SK-N-MC (cell line): ENCODE data around the gene SPATA2L.

ENCODE experiments used
- DNase-seq: peaks from one replicate; pipeline ENCODE4 v3.0.0-alpha.2; 2011; ENCODE audit warnings: low read depth, low spot score
- H3K27ac ChIP-seq: fragments of 200-600 bp; sonication (generic); 2 replicates; pipeline ENCODE4 v1.5.1; 2016; ENCODE audit warnings: mixed run types
- H3K36me3 ChIP-seq: fragments of 200-600 bp; sonication (generic); 2 replicates; pipeline ENCODE4 v1.6.1; 2017; ENCODE audit warnings: antibody characterized with exemption, low read length, mixed read lengths; ENCODE audit not compliant: insufficient read depth
- H3K4me3 ChIP-seq: fragments of 200-600 bp; sonication (generic); 2 replicates; pipeline ENCODE4 v1.5.1; 2016
- H3K9ac ChIP-seq: fragments of 200-600 bp; sonication (generic); 2 replicates; pipeline ENCODE4 v1.8.0; 2017; ENCODE audit warnings: mixed run types, mixed read lengths; ENCODE audit not compliant: insufficient read length
- H3K9me3 ChIP-seq: fragments of 200-600 bp; sonication (generic); 2 replicates; pipeline ENCODE4 v1.6.1; 2017; ENCODE audit warnings: low read depth, mild to moderate bottlenecking, antibody characterized with exemption, low read length, moderate library complexity, mixed read lengths
- EZH2 ChIP-seq: fragments of 200-600 bp; sonication (generic); IDR thresholded peaks from one replicate; pipeline ENCODE4 v1.6.1; 2017; ENCODE audit warnings: antibody characterized with exemption
- FOXP2 ChIP-seq: optimal IDR thresholded peaks from 2 replicates; pipeline ENCODE3; 2011; ENCODE audit warnings: mild to moderate bottlenecking, moderate library complexity; ENCODE audit not compliant: insufficient read depth; ENCODE audit errors: extremely low read length, control extremely low read depth
- POLR2AphosphoS5 ChIP-seq: IDR thresholded peaks from 2 replicates; pipeline ENCODE4 v1.6.1; 2012; ENCODE audit warnings: mild to moderate bottlenecking, low read depth, low read length, borderline replicate concordance

The SPATA2L gene

GRCh38 chr16:89701425-89702406, at the start of gene SPATA2L:
TSS of gene SPATA2L (minus strand) at chr16:89701705. CDS start at chr16:89701232, 473 bp downstream.
- Histone ChIP-seq H3K4me3 (peak within 1 kb of the TSS; percentile 79), H3K9ac (peak within 1 kb of the TSS; percentile 20), H3K9me3 (no peaks in the 10 kb centered on the region), H3K36me3 (no peaks in the 10 kb centered on the region), H3K27ac (no peak within 1 kb of the TSS)
- DNase-seq, result no peak
- TF ChIP-seq POLR2AphosphoS5 (peak; percentile 41; the same call in 1 of the 2 replicates), FOXP2 (no peak)

GRCh38 chr16:89749637-89750036, 48.1 kb upstream of the SPATA2L start:
- no peaks in the 10 kb centered on the region for H3K9me3 ChIP-seq
- H3K4me3 ChIP-seq, result no peak overlapping the region
- no peak for TF ChIP-seq EZH2
- TF ChIP-seq POLR2AphosphoS5, result no peak
- TF ChIP-seq FOXP2, result no peak
- H3K9ac ChIP-seq, result no peak overlapping the region
- H3K36me3 ChIP-seq, result peaks cover 12% of the 10 kb centered on the region; the same call in 1 of the 2 replicates
- no peak overlapping the region for H3K27ac ChIP-seq
- no peak for DNase-seq

- Histone ChIP-seq H3K9ac (no peak overlapping the region), H3K27ac (no peak overlapping the region), H3K4me3 (no peak overlapping the region), H3K36me3 (peaks cover 12% of the 10 kb centered on the region; the same call in 1 of the 2 replicates), H3K9me3 (no peaks in the 10 kb centered on the region)
- DNase-seq, result no peak
- no peak for TF ChIP-seq POLR2AphosphoS5
- no peak for TF ChIP-seq FOXP2
- TF ChIP-seq EZH2, result no peak
Measured at GRCh38 chr16:89748921-89749320, 47.4 kb upstream of the SPATA2L start.

GRCh38 chr16:89748076-89748475, 46.6 kb upstream of the SPATA2L start:
- TF ChIP-seq POLR2AphosphoS5, result no peak
- TF ChIP-seq EZH2, result no peak
- TF ChIP-seq FOXP2, result no peak
- Histone ChIP-seq H3K9me3 (no peaks in the 10 kb centered on the region), H3K27ac (no peak overlapping the region), H3K4me3 (no peak overlapping the region), H3K9ac (no peak overlapping the region), H3K36me3 (peaks cover 12% of the 10 kb centered on the region; the same call in 1 of the 2 replicates)
- DNase-seq, result no peak

- no peaks in the 10 kb centered on the region for H3K9me3 ChIP-seq
- TF ChIP-seq POLR2AphosphoS5 (no peak), EZH2 (no peak), FOXP2 (no peak)
- no peak overlapping the region for H3K9ac ChIP-seq
- peaks cover 12% of the 10 kb centered on the region; the same call in 1 of the 2 replicates for H3K36me3 ChIP-seq
- DNase-seq, result no peak
- H3K4me3 ChIP-seq, result no peak overlapping the region
- H3K27ac ChIP-seq, result no peak overlapping the region
Measured at GRCh38 chr16:89746043-89746442, 44.5 kb upstream of the SPATA2L start.

- TF ChIP-seq EZH2 (no peak), FOXP2 (no peak), POLR2AphosphoS5 (no peak)
- H3K4me3 ChIP-seq, result no peak overlapping the region
- H3K27ac ChIP-seq, result no peak overlapping the region
- H3K9me3 ChIP-seq, result no peaks in the 10 kb centered on the region
- no peak for DNase-seq
- H3K9ac ChIP-seq, result no peak overlapping the region
- peaks cover 13% of the 10 kb centered on the region; the same call in 1 of the 2 replicates for H3K36me3 ChIP-seq
Measured at GRCh38 chr16:89744813-89745212, 43.3 kb upstream of the SPATA2L start.

- Histone ChIP-seq H3K4me3 (no peak overlapping the region), H3K27ac (peak overlapping the region; percentile 42; the same call in 1 of the 2 replicates), H3K9me3 (no peaks in the 10 kb centered on the region), H3K9ac (no peak overlapping the region), H3K36me3 (peaks cover 22% of the 10 kb centered on the region; the same call in 1 of the 2 replicates)
- peak; percentile 8; the same call in 1 of the 2 replicates for TF ChIP-seq POLR2AphosphoS5
- TF ChIP-seq EZH2, result no peak
- no peak for DNase-seq
Measured at GRCh38 chr16:89742948-89743347, 41.4 kb upstream of the SPATA2L start.

GRCh38 chr16:89741342-89742014, 40.0 kb upstream of the SPATA2L start:
- no peak for TF ChIP-seq FOXP2
- TF ChIP-seq POLR2AphosphoS5, result no peak; the same call in 1 of the 2 replicates
- no peak for TF ChIP-seq EZH2
- Histone ChIP-seq H3K9ac (no peak overlapping the region), H3K27ac (no peak overlapping the region), H3K9me3 (no peaks in the 10 kb centered on the region), H3K4me3 (no peak overlapping the region), H3K36me3 (peaks cover 26% of the 10 kb centered on the region; the same call in 1 of the 2 replicates)
- no peak for DNase-seq
